Measurements from ENCODE around the gene CHIC2.

CHIC2 gene

DNA sequence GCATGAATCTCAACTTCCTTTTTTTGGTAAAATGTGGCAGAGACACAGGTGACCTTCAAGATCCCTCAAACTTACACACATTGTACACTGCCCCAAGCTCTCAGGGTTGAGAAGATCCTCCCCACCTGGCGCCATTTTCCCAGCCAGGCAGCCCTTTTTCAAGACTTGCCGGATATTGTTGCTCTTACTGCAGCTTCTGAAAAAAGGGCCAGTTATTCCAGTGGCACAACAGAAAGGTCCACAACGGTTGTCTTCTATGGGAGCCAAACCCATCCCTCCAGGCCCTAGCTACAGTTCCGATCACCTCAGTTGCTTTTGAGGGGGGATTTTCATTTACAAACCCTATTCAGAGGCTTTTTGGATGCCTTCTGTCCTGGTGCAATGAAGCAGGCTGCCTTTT is 101.1 kb downstream of the CHIC2 start:
- no peak overlapping the region for H3K4me3 ChIP-seq (ENCODE audit: low read depth, low read length)

DNA sequence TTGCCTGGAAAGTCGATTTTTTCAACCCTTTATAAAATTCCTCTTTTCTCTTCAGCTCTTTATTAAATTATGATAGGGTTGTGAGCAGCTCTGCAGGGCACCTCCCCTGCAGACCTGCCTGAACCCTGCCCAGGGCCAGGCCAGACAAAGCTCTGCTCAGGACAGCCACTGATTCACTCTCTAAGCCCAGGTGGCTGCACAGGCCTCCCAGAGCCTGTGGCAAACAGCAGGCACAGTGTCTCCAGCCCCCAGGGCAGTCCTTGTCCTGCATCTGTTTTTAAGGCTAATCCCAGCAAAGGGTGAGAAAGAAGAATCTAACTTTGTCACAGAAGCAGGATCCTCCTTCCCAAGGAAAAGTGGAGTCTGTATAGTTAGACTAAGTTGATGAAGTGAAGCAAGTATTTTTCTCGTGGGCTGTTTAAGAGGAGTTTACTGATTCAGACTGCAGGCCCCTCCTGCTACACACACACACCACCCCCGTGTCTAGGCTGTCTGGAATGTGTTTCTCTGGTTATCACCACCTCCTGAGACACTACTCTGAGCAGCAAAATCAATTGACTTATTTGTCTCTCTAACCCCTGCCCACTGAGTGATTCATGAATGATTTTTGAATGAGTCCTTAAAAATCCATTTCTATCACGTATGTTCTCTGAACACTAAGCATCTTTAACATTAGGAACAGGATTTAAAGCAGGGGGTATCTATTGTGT is 101.7 kb downstream of the CHIC2 start:
- DNase-seq (ENCODE audit: low read depth) = peak; percentile 87

More for the DNA sequence above, 101.1 kb downstream of the CHIC2 start:
- DNase-seq (ENCODE audit: low read depth) = no peak

DNA sequence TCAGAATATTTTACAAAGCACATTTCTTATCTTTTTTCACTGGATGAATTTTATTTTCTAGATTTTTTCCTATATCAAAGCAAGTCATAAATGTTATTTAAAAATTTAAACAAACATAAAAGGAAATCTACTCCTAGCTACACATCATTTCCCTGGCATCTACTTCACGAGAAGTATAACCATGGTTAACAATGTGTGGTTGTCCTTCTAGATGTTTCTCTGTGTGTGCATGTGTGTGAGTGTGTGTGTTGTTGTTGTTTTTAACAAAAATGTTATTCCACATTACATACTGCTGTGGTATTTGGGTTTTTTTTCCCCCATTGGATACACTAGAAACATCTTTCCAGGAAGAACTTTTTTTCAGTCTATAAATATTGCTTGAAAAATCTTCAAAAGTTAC is 103.1 kb downstream of the CHIC2 start:
- no peak for DNase-seq (ENCODE audit: low read depth)
- no peak overlapping the region for H3K4me3 ChIP-seq (ENCODE audit: low read depth, low read length)

More for the DNA sequence above, 101.7 kb downstream of the CHIC2 start:
- no peak overlapping the region for H3K4me3 ChIP-seq (ENCODE audit: low read depth, low read length)

DNA sequence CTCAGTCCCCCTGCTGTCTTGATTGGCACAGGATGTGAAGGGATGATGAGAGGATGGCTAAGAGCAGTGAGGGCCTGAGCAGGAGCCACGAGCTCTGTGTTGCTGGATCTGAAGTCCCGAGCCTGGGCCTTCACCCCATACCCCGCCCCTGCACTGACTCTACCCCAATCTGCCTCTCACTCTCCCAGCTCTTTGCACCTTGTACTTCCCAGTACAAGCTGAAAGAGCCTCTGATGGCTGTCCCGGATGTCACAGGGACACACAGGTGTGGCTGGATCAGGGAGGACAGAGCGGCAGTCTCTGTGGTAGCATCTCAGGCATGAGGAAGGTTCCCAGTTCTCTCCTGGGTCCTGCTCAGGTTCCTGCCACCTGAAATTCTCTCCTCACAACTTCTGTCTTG is 103.6 kb downstream of the CHIC2 start:
- DNase-seq (ENCODE audit: low read depth) = no peak
- H3K4me3 ChIP-seq (ENCODE audit: low read depth, low read length) = no peak overlapping the region
